Smooth muscle cell (in vitro differentiated cells): ENCODE data around the gene ANP32A. TPM values are rescaled to one million over a fixed set of nuclear protein-coding genes. Genes with fewer than 3 reads are reported as not detected.

ENCODE experiments used
- DNase-seq: peaks from one replicate; lab custom pipeline; 2025; ENCODE audit not compliant: unreplicated experiment; lab: John Stamatoyannopoulos, UW
- H2AFZ ChIP-seq: fragments of 200-600 bp; sonication (generic); 2 replicates; pipeline ENCODE4 v1.6.0; 2016; ENCODE audit warnings: antibody characterized with exemption, low read depth, mild to moderate bottlenecking
- H3F3A ChIP-seq: fragments of 200-600 bp; sonication (generic); 2 replicates; pipeline ENCODE4 v1.6.0; 2017; ENCODE audit warnings: antibody characterized with exemption, low read depth
- H3K27ac ChIP-seq: fragments of 200-600 bp; sonication (generic); 2 replicates; pipeline ENCODE4 v1.5.1; 2016; ENCODE audit warnings: low read depth, mild to moderate bottlenecking
- H3K27me3 ChIP-seq: fragments of 200-600 bp; sonication (generic); 2 replicates; pipeline ENCODE4 v1.6.1; 2016; ENCODE audit warnings: low read depth, mild to moderate bottlenecking
- H3K36me3 ChIP-seq: fragments of 200-600 bp; sonication (generic); 2 replicates; pipeline ENCODE4 v1.5.1; 2016; ENCODE audit warnings: low read depth
- H3K4me1 ChIP-seq: fragments of 200-600 bp; sonication (generic); 2 replicates; pipeline ENCODE4 v1.5.1; 2016; ENCODE audit warnings: low read depth
- H3K4me2 ChIP-seq: fragments of 200-600 bp; sonication (generic); 2 replicates; pipeline ENCODE4 v1.6.0; 2016; ENCODE audit warnings: mild to moderate bottlenecking
- H3K4me3 ChIP-seq: fragments of 200-600 bp; sonication (generic); 2 replicates; pipeline ENCODE4 v1.5.1; 2016; ENCODE audit warnings: mild to moderate bottlenecking
- H3K79me2 ChIP-seq: fragments of 200-600 bp; sonication (generic); 2 replicates; pipeline ENCODE4 v1.6.0; 2016; ENCODE audit warnings: low read depth, mild to moderate bottlenecking
- H3K9ac ChIP-seq: fragments of 200-600 bp; sonication (generic); 2 replicates; pipeline ENCODE4 v1.6.0; 2016; ENCODE audit warnings: low read depth
- H3K9me3 ChIP-seq: fragments of 200-600 bp; sonication (generic); replicated peaks from 2 replicates; pipeline ENCODE4 v1.5.1; 2016; ENCODE audit warnings: low read depth
- H4K20me1 ChIP-seq: fragments of 200-600 bp; sonication (generic); 2 replicates; pipeline ENCODE4 v1.6.0; 2016; ENCODE audit warnings: low read depth
- WGBS: methylation state at CpG from one replicate; pipeline ENCODE4 v1.1.7; 2016; ENCODE audit warnings: low lambda C conversion rate; 5-methylcytosine and 5-hydroxymethylcytosine counted together
- polyA plus RNA-seq: library from polyadenylated mRNA; unstranded; fragments of >200 nt; fragmentation: Nextera tagmentation; extraction: Ambion mirVana; gene quantifications from 2 replicates; pipeline ENCODE4 v1.2.1, GENCODE V29; 2016
- total RNA-seq: library from RNA; depleted of rRNA; stranded (reverse); fragments of >200 nt; gene quantifications from 2 replicates; pipeline ENCODE4 v1.2.3, GENCODE V29; 2014
- TF ChIP-seq, protein P1 (sequence below): fragments of 200-600 bp; sonication (generic); IDR thresholded peaks from 2 replicates; pipeline ENCODE4 v1.5.1; 2017; ENCODE audit warnings: borderline replicate concordance, mild to moderate bottlenecking, antibody characterized with exemption; ENCODE audit not compliant: insufficient read depth, poor library complexity, severe bottlenecking

ANP32A gene
- total and polyA plus RNA-seq, 2 experiments from 2014 or later = 63.1 to 93.7 TPM

GRCh38 chr15:68794307-68794706 lies 26.4 kb downstream of the ANP32A start:
- Histone ChIP-seq H3K4me2 (no peak overlapping the region), H3K9ac (no peak overlapping the region), H3K36me3 (no peaks in the 10 kb centered on the region), H3K27ac (no peak overlapping the region), H3K4me1 (peaks cover 40% of the 10 kb centered on the region), H3K79me2 (peaks cover 88% of the 10 kb centered on the region), H4K20me1 (peaks cover 100% of the 10 kb centered on the region), H2AFZ (no peak overlapping the region), H3K9me3 (no peaks in the 10 kb centered on the region), H3K4me3 (no peak overlapping the region), H3K27me3 (no peaks in the 10 kb centered on the region), H3F3A (peaks cover 15% of the 10 kb centered on the region)
- TF ChIP-seq, protein P1, sequence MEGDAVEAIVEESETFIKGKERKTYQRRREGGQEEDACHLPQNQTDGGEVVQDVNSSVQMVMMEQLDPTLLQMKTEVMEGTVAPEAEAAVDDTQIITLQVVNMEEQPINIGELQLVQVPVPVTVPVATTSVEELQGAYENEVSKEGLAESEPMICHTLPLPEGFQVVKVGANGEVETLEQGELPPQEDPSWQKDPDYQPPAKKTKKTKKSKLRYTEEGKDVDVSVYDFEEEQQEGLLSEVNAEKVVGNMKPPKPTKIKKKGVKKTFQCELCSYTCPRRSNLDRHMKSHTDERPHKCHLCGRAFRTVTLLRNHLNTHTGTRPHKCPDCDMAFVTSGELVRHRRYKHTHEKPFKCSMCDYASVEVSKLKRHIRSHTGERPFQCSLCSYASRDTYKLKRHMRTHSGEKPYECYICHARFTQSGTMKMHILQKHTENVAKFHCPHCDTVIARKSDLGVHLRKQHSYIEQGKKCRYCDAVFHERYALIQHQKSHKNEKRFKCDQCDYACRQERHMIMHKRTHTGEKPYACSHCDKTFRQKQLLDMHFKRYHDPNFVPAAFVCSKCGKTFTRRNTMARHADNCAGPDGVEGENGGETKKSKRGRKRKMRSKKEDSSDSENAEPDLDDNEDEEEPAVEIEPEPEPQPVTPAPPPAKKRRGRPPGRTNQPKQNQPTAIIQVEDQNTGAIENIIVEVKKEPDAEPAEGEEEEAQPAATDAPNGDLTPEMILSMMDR = no peak
- WGBS = 86% methylated on average over 4 of the region's 4 CpGs
- no peak for DNase-seq

DNA sequence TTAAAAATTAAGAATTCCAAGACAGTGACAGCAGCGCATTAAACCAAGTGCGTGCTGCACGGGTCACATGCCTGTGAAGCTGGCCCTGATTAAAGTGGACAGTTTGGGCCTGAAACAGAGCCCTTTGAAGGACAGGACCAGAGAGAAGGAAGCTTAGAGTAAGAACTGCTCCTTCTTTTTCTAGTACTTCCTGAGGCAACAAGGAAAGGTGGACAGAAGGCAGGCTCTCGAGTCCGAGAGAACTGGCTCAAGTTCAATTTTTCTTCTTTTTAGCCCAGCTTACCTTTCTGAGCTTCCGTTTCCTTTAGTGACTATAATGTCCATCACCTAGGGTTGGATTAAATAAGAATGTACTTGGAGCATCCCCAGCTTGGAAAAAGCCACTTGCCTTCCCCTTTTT lies 26.9 kb downstream of the ANP32A start:
- no peak overlapping the region for H3K4me2 ChIP-seq
- 96% methylated on average over 6 of the region's 6 CpGs for WGBS
- no peaks in the 10 kb centered on the region for H3K36me3 ChIP-seq
- no peak for DNase-seq
- peaks cover 100% of the 10 kb centered on the region for H4K20me1 ChIP-seq
- no peak overlapping the region for H3K9ac ChIP-seq
- no peaks in the 10 kb centered on the region for H3K9me3 ChIP-seq
- H3K27me3 ChIP-seq = no peaks in the 10 kb centered on the region
- no peak overlapping the region for H2AFZ ChIP-seq
- H3K4me1 ChIP-seq = peaks cover 40% of the 10 kb centered on the region
- H3K79me2 ChIP-seq = peaks cover 85% of the 10 kb centered on the region
- no peak overlapping the region for H3K27ac ChIP-seq
- H3K4me3 ChIP-seq = no peak overlapping the region
- H3F3A ChIP-seq = peaks cover 15% of the 10 kb centered on the region
- TF ChIP-seq, protein P1 = no peak

DNA sequence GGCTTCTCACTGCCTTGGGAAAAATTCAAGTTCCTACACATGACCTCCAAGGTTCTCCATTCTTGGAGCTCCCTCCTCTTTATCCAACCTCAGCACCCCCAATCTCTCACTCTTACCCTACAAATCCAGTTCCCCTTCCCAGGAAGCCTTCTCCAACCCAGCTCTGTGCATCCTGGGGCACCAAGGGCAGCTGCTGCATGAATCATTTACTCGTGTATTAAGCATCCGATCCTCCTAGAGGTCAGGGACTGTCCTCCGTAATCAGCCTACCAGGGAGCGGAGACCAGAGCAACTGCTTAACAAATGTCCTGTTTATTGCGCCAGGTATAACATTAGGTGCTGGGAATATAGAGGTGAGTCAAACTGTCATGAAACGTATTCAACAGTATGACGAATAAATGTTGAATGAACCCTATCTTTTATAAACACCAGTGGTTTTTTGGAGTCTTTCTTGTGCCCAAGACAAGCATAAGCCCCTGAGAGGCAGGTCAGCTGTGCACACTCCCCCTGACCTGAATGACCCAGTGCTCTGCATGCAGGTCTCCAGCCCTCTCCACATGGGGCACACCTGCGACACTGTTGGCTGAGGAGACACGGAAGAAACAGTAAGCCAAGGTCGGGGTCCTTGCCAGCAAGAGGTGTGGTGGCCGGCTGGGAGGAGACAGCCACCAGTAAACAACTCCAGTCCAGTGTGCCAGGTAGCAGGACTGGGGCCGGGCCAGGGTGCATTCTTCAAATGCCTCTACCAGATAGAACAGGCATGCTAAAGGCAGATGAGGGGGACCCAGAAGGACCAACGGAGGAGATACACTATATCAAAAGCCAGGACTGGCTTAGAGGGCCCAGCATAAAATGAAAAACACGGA lies 27.6 kb downstream of the ANP32A start:
- peaks cover 100% of the 10 kb centered on the region for H4K20me1 ChIP-seq
- peaks cover 85% of the 10 kb centered on the region for H3K79me2 ChIP-seq
- no peaks in the 10 kb centered on the region for H3K27me3 ChIP-seq
- WGBS = 73% methylated on average over 14 of the region's 14 CpGs
- no peak overlapping the region for H3K9ac ChIP-seq
- H3F3A ChIP-seq = peaks cover 14% of the 10 kb centered on the region
- H3K4me1 ChIP-seq = peaks cover 36% of the 10 kb centered on the region
- no peak overlapping the region for H3K4me3 ChIP-seq
- H2AFZ ChIP-seq = no peak overlapping the region
- no peaks in the 10 kb centered on the region for H3K9me3 ChIP-seq
- DNase-seq = no peak
- TF ChIP-seq, protein P1 = no peak
- no peaks in the 10 kb centered on the region for H3K36me3 ChIP-seq
- H3K4me2 ChIP-seq = no peak overlapping the region
- no peak overlapping the region for H3K27ac ChIP-seq
